H9 (cell line): ENCODE measurements around the gene S100A2. TPM values are rescaled to one million over a fixed set of nuclear protein-coding genes. Genes with fewer than 3 reads are reported as not detected.
A peak's percentile ranks its signal among the peaks of the same experiment; 100 is the strongest.

Experiments used
- DNase-seq: peaks from one replicate; pipeline ENCODE4 v3.0.0-alpha.2; 2017
- H2AFZ ChIP-seq: one replicate; pipeline ENCODE4 v1.6.1; 2013; ENCODE audit warnings: mild to moderate bottlenecking, low read length, control low read depth, moderate library complexity
- H2AK5ac ChIP-seq: 2 replicates; pipeline ENCODE4 v1.6.1; 2013; ENCODE audit warnings: low read length, control low read depth, mixed read lengths; ENCODE audit not compliant: insufficient read length
- H2BK120ac ChIP-seq: one replicate; pipeline ENCODE4 v1.6.1; 2013; ENCODE audit warnings: low read depth, mild to moderate bottlenecking, low read length, control low read depth, inconsistent platforms; ENCODE audit not compliant: poor library complexity, severe bottlenecking
- H2BK12ac ChIP-seq: 2 replicates; pipeline ENCODE4 v1.6.1; 2013; ENCODE audit warnings: low read length, control low read depth, mixed read lengths, low read depth; ENCODE audit not compliant: insufficient read length
- H2BK15ac ChIP-seq: 2 replicates; pipeline ENCODE4 v1.6.1; 2013; ENCODE audit warnings: low read depth, low read length, control low read depth
- H2BK20ac ChIP-seq: one replicate; pipeline ENCODE4 v1.6.1; 2013; ENCODE audit warnings: low read depth, mild to moderate bottlenecking, low read length, control low read depth, inconsistent platforms; ENCODE audit not compliant: poor library complexity, severe bottlenecking
- H2BK5ac ChIP-seq: 2 replicates; pipeline ENCODE4 v1.6.1; 2013; ENCODE audit warnings: low read length, control low read depth, mixed read lengths; ENCODE audit not compliant: insufficient read length
- H3K14ac ChIP-seq: 2 replicates; pipeline ENCODE4 v1.6.1; 2013; ENCODE audit warnings: low read length, control low read depth; ENCODE audit not compliant: insufficient read depth
- H3K18ac ChIP-seq: 2 replicates; pipeline ENCODE4 v1.6.1; 2013; ENCODE audit warnings: low read depth, mild to moderate bottlenecking, mixed read lengths, low read length, control low read depth; ENCODE audit not compliant: insufficient read length
- H3K23ac ChIP-seq: 2 replicates; pipeline ENCODE4 v1.6.1; 2013; ENCODE audit warnings: low read length, control low read depth, mixed read lengths, low read depth; ENCODE audit not compliant: insufficient read length
- H3K23me2 ChIP-seq: 2 replicates; pipeline ENCODE4 v1.6.1; 2013; ENCODE audit warnings: low read depth, mild to moderate bottlenecking, mixed read lengths, low read length, control low read depth; ENCODE audit not compliant: insufficient read length, poor library complexity, severe bottlenecking
- H3K27ac ChIP-seq: 2 replicates; pipeline ENCODE4 v1.5.1; 2013; ENCODE audit warnings: low read length, control low read depth, mixed read lengths, low read depth; ENCODE audit not compliant: insufficient read length
- H3K27me3 ChIP-seq: 2 replicates; pipeline ENCODE4 v1.6.1; 2013; ENCODE audit warnings: low read length, control low read depth, inconsistent platforms; ENCODE audit not compliant: insufficient read depth
- H3K4ac ChIP-seq: 2 replicates; pipeline ENCODE4 v1.6.1; 2013; ENCODE audit warnings: low read depth, mild to moderate bottlenecking, control low read depth, inconsistent platforms, low read length, moderate library complexity
- H3K4me1 ChIP-seq: 2 replicates; pipeline ENCODE4 v1.6.1; 2013; ENCODE audit warnings: low read length, control low read depth, inconsistent platforms; ENCODE audit not compliant: insufficient read depth
- H3K4me2 ChIP-seq: 2 replicates; pipeline ENCODE4 v1.6.1; 2013; ENCODE audit warnings: low read length, control low read depth, mixed read lengths; ENCODE audit not compliant: insufficient read length, insufficient read depth
- H3K56ac ChIP-seq: 2 replicates; pipeline ENCODE4 v1.6.1; 2013; ENCODE audit warnings: low read depth, mild to moderate bottlenecking, mixed read lengths, low read length, control low read depth; ENCODE audit not compliant: insufficient read length
- H3K79me1 ChIP-seq: 2 replicates; pipeline ENCODE4 v1.6.1; 2013; ENCODE audit warnings: low read depth, mild to moderate bottlenecking, moderate library complexity, low read length, control low read depth, inconsistent platforms; ENCODE audit not compliant: insufficient read depth, poor library complexity, severe bottlenecking
- H3K79me2 ChIP-seq: 2 replicates; pipeline ENCODE4 v1.6.1; 2013; ENCODE audit warnings: low read length, control low read depth, inconsistent platforms; ENCODE audit not compliant: insufficient read depth
- H3K9ac ChIP-seq: 2 replicates; pipeline ENCODE4 v1.6.1; 2013; ENCODE audit warnings: low read length, control low read depth, mixed read lengths; ENCODE audit not compliant: insufficient read length; ENCODE audit errors: extremely low read depth
- H3K9me3 ChIP-seq: one replicate; pipeline ENCODE4 v1.6.1; 2013; ENCODE audit warnings: low read depth, low read length, inconsistent platforms; ENCODE audit not compliant: control insufficient read depth
- H3T11ph ChIP-seq: one replicate; pipeline ENCODE4 v1.6.1; 2013; ENCODE audit warnings: mild to moderate bottlenecking, low read length, control low read depth, inconsistent platforms
- H4K20me1 ChIP-seq: one replicate; pipeline ENCODE4 v1.6.1; 2013; ENCODE audit not compliant: control insufficient read depth, insufficient read length, insufficient read depth
- H4K5ac ChIP-seq: 2 replicates; pipeline ENCODE4 v1.6.1; 2013; ENCODE audit warnings: low read depth, mild to moderate bottlenecking, mixed read lengths, low read length, control low read depth; ENCODE audit not compliant: insufficient read length
- H4K8ac ChIP-seq: replicated peaks from 2 replicates; pipeline ENCODE4 v1.6.1; 2013; ENCODE audit warnings: low read length, control low read depth, mixed read lengths, low read depth; ENCODE audit not compliant: insufficient read length
- H4K91ac ChIP-seq: 2 replicates; pipeline ENCODE4 v1.6.1; 2013; ENCODE audit warnings: low read depth, mild to moderate bottlenecking, moderate library complexity, mixed read lengths, low read length, control low read depth; ENCODE audit not compliant: insufficient read length
- H3K27ac Mint-ChIP-seq, 3 experiments: 2 replicates in 2 of 3; 3 replicates in 1 of 3; pipeline ENCODE4 v1.8.0; 2020 to 2021; ENCODE audit warnings: mixed read lengths in 3 of 3, mild to moderate bottlenecking in 1 of 3, moderate library complexity in 1 of 3
- H3K27me3 Mint-ChIP-seq: 2 replicates; pipeline ENCODE4 v1.8.0; 2021; ENCODE audit warnings: low read depth, mild to moderate bottlenecking, moderate library complexity, mixed read lengths
- H3K36me3 Mint-ChIP-seq, 3 experiments: 2 replicates in 2 of 3; 3 replicates in 1 of 3; pipeline ENCODE4 v1.8.0; 2020 to 2021; ENCODE audit warnings: low read depth in 3 of 3, mixed read lengths in 3 of 3; ENCODE audit not compliant: insufficient read depth in 1 of 3
- H3K4me1 Mint-ChIP-seq, 2 experiments: 2 replicates each; pipeline ENCODE4 v1.8.0; 2020; ENCODE audit warnings: mixed read lengths in 2 of 2
- H3K4me3 Mint-ChIP-seq, 2 experiments: 2 replicates in 1 of 2; 3 replicates in 1 of 2; pipeline ENCODE4 v1.8.0; 2020 to 2021; ENCODE audit warnings: mild to moderate bottlenecking in 2 of 2, mixed read lengths in 2 of 2, moderate library complexity in 1 of 2
- H3K9me3 Mint-ChIP-seq, 2 experiments: 2 replicates in 1 of 2; 3 replicates in 1 of 2; pipeline ENCODE4 v1.8.0; 2020; ENCODE audit warnings: mild to moderate bottlenecking in 2 of 2, mixed read lengths in 2 of 2, moderate library complexity in 1 of 2
- CTCF ChIP-seq: fragments of 200-600 bp; sonication (generic); conservative IDR thresholded peaks from 3 replicates; pipeline ENCODE4 v1.8.0; 2021; ENCODE audit warnings: antibody characterized with exemption, mild to moderate bottlenecking
- WGBS: extraction: QIAGEN DNeasy Blood & Tissue Kit; methylation state at CpG from one replicate; pipeline ENCODE4 v1.1.7; 2013; ENCODE audit warnings: missing lambda C conversion rate, low lambda C conversion rate, mixed read lengths; ENCODE audit not compliant: insufficient read length; ENCODE audit errors: extremely low coverage; 5-methylcytosine and 5-hydroxymethylcytosine counted together
- total RNA-seq: library from RNA; stranded (reverse); gene quantifications from 2 replicates; pipeline ENCODE4 v1.2.1, GENCODE V29; 2021

S100A2 gene
- total RNA-seq, 1 experiment from 2014 or later: 0.57 TPM

DNA sequence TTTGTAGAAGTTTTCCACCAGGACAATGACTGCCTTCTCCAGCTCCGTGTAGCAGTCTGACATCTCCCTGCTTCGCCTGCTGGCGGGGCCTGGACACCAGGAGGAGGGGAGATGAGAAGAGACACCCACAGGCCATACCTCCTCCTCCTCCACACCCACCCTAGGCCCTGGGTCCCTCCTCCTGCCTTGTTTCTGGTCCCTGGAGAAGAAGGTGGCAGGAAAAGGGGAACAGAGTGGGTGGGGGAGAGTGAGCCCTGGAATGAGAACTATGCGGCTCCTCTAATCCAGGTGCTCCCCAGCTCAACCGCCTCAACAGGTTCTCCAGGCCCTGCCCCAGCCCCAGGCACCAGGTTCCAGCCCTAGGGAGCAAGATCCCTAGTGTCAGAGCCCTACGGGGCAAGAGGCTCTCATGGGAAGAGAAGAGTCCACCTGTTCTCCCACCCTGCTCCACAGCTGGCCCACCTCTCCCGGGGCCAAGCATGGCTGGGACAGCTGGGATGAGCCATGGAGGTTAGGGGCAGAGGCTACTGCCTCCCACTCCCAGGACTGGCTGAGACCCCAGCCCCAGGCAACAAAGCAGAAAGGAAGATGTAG, 42.5 kb upstream of the S100A2 start:
- H3K36me3 Mint-ChIP-seq: peaks cover 0 to 6% (median 4%) of the 10 kb centered on the region in 3 experiments; a peak in 3 of 7 replicates
- Histone ChIP-seq H4K8ac (no peak overlapping the region), H3K23me2 (peaks cover 3% of the 10 kb centered on the region), H2BK120ac (no peak overlapping the region), H4K91ac (no peak overlapping the region), H3K14ac (peak overlapping the region; percentile 45; the same call in 1 of the 2 replicates), H4K20me1 (no peaks in the 10 kb centered on the region), H3K9ac (no peak overlapping the region), H4K5ac (no peak overlapping the region), H3K56ac (no peak overlapping the region), H2BK12ac (no peak overlapping the region), H3K18ac (peak overlapping the region; percentile 27), H3K79me1 (no peaks in the 10 kb centered on the region), H3T11ph (no peak overlapping the region), H3K4me2 (no peak overlapping the region), H3K79me2 (no peaks in the 10 kb centered on the region), H3K27me3 (no peaks in the 10 kb centered on the region), H2AK5ac (no peak overlapping the region), H2BK5ac (no peak overlapping the region), H2BK15ac (no peak overlapping the region), H2BK20ac (no peak overlapping the region), H3K27ac (no peak overlapping the region), H3K4ac (no peak overlapping the region), H2AFZ (no peak overlapping the region), H3K23ac (no peak overlapping the region), H3K4me1 (peaks cover 9% of the 10 kb centered on the region; the same call in 1 of the 2 replicates), H3K9me3 (no peaks in the 10 kb centered on the region)
- 0 out of 5 replicates have a peak overlapping the region, but pooled peaks of 1 of the 2 experiments have one; percentile 23 for H3K4me3 Mint-ChIP-seq
- H3K27me3 Mint-ChIP-seq: peaks cover 2% of the 10 kb centered on the region
- no peak for TF ChIP-seq CTCF
- DNase-seq: no peak
- H3K9me3 Mint-ChIP-seq: no peaks in the 10 kb centered on the region
- peak overlapping the region in 1 of 3 experiments; percentile 78; a peak in 1 of 7 replicates for H3K27ac Mint-ChIP-seq
- peaks cover 34 to 44% of the 10 kb centered on the region in 2 experiments for H3K4me1 Mint-ChIP-seq
- no CpG with 5 or more reads among the region's 7 CpGs for WGBS
